IPS-NIHi11 (cell line): ENCODE results near the gene GUCY2D.
"Not testable (repeated sequence)": the region's sequence is repeated elsewhere in the genome, so short reads cannot be mapped to it uniquely, and the experiment has no call there.

ENCODE experiments used
- DNase-seq: peaks from one replicate; pipeline ENCODE4 v3.0.0; 2012; ENCODE audit warnings: mixed read lengths, low spot score

GUCY2D gene

GRCh38 chr17:8001976-8002720, at the start of gene GUCY2D:
GUCY2D (plus strand) TSS chr17:8002615; CDS start chr17:8003048, 433 bp downstream.
- DNase-seq, result no peak

GRCh38 chr17:7953266-7953665, 49.1 kb upstream of the GUCY2D start:
- not testable (repeated sequence) for DNase-seq

GRCh38 chr17:7955414-7956227, 46.8 kb upstream of the GUCY2D start:
- DNase-seq, result no peak

- no peak for DNase-seq
These were observed 46.0 kb upstream of the GUCY2D start for GRCh38 chr17:7956228-7956965.

- no peak for DNase-seq
These were observed 42.7 kb upstream of the GUCY2D start for GRCh38 chr17:7959503-7960253.

- no peak for DNase-seq
These were observed 41.0 kb upstream of the GUCY2D start for GRCh38 chr17:7961421-7961820.

GRCh38 chr17:7967751-7968150, 34.7 kb upstream of the GUCY2D start:
- DNase-seq, result no peak

GRCh38 chr17:7969433-7969832, 33.0 kb upstream of the GUCY2D start:
- no peak for DNase-seq

- no peak for DNase-seq
These were observed 30.8 kb upstream of the GUCY2D start for GRCh38 chr17:7971651-7972050.

GRCh38 chr17:7972131-7972785, 30.2 kb upstream of the GUCY2D start:
- no peak for DNase-seq

GRCh38 chr17:7974638-7975131, 27.7 kb upstream of the GUCY2D start:
- DNase-seq, result no peak

GRCh38 chr17:7977039-7977438, 25.4 kb upstream of the GUCY2D start:
- no peak for DNase-seq

GRCh38 chr17:7977805-7978204, 24.6 kb upstream of the GUCY2D start:
- no peak for DNase-seq

GRCh38 chr17:7982173-7982572, 20.2 kb upstream of the GUCY2D start:
- no peak for DNase-seq

- no peak for DNase-seq
These were observed 19.7 kb upstream of the GUCY2D start for GRCh38 chr17:7982666-7983065.

GRCh38 chr17:7984904-7985303, 17.5 kb upstream of the GUCY2D start:
- no peak for DNase-seq

- no peak for DNase-seq
These were observed 15.1 kb upstream of the GUCY2D start for GRCh38 chr17:7987112-7987893.

- DNase-seq, result no peak
These were observed 13.7 kb upstream of the GUCY2D start for GRCh38 chr17:7988750-7989178.

- DNase-seq, result peak; percentile 94
These were observed 12.4 kb upstream of the GUCY2D start for GRCh38 chr17:7989781-7990655.
